NCI-H1092 treated with DMSO at 0.1 percent for 48 hours (cell line): Measurements from ENCODE around the gene EBF3.
"Not testable (repeated sequence)": the region's sequence is repeated elsewhere in the genome, so short reads cannot be mapped to it uniquely, and the experiment has no call there.

Experiments
- DNase-seq: peaks from one replicate; lab custom pipeline; 2025; lab: John Stamatoyannopoulos, UW

EBF3 gene

DNA sequence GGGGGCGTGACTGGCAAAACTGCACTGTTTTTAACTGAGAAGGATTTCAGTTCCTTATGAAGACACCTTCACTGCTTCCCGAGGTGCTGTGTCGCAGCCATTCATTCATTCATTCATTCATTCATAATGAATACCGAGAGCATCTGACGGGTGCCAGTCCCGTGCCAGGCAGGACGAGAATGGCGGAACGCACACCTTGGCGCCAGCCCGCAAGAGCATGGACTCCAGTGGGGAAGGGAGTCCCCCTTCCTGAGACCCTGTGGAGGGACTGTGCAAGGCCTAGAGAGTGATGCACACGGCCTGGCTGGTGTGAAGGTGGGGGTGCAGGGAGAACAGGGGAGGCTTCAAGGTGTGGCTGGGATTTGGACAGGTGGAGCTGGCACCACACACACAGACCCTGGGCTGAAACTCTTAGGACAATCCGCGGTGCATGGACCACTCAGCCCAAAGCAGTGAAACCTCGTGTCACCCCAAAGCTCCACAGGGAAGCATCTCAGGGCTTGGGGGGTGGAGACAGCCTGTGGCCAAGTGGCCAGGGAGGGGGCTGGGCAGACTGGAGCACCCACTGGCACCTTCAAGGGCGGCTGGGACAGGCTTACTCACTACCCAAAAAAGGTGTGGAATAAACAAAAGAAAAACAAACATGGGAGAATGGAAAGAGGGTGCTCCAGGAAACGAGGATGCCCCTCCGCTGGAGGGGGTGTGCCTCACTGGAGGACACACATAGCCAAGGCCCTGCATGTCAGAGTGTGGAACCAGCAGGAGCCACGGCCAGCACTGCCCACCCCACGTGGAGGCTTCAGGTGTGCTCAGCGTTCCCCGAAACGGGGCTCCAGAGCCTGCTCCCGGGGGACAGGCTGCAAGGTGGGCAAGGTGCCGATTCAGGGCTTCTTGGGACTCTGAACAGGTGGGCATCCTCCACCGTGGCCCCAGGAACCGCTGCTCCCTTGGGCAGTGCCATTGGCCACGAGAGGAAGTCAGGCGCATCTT is 37.7 kb downstream of the EBF3 start:
- DNase-seq = no peak

DNA sequence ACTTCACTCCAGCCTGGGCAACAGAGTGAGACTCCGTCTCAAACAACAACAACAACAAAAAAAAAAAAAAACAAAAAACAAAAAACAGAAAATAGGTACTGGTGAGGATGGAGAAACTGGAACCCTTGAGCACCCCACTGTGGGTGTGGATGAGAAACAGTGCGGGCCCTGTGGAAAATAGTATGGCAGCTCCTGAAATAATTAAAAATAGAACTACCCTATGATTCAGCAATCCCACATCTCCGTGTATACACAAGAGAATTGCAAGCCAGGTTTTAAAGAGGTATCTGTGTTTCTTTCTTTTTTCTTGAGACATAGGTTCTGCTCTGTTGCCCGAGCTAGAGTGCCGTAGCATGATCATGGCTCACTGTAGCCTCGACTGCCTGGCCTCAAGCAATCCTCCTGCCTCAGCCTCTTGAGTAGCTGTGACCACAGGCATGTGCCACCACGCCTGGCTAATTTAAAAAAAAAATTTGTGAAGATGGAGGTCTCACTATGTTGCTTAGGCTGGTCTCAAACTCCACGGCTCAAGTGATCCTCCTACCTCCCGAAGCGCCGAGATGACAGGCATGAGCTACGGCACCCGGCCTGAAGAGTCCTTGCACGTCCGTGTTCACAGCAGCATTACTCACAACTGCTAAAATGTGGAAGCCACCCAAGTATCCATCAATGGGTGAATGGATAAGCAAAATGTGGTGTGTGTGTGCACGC is 39.5 kb downstream of the EBF3 start:
- no peak for DNase-seq

DNA sequence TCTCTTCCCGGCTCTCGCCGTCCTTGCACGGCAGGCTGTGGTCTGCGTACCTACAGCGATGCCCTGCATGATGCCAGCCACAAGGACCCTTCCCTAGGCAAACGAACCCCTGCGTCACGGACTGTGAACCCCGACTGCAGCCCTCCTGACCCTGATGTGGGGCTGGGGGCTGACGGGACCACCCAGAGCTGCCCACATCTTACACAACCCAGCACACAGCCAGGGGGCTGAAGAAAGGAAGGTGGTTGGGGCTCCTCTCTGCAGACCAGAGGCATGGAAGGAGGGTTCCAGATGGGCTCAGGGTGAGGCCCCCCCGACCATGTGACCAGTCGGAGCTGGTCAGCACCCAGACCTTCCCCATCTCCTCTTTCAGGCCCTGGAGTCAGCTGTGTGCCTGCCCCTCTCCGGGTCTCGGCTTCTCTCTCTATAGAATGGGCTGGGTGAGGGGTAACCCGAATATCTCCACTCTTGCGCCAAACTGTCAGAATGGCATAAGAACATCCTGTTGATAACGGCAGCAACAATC is 41.4 kb downstream of the EBF3 start:
- DNase-seq = no peak

DNA sequence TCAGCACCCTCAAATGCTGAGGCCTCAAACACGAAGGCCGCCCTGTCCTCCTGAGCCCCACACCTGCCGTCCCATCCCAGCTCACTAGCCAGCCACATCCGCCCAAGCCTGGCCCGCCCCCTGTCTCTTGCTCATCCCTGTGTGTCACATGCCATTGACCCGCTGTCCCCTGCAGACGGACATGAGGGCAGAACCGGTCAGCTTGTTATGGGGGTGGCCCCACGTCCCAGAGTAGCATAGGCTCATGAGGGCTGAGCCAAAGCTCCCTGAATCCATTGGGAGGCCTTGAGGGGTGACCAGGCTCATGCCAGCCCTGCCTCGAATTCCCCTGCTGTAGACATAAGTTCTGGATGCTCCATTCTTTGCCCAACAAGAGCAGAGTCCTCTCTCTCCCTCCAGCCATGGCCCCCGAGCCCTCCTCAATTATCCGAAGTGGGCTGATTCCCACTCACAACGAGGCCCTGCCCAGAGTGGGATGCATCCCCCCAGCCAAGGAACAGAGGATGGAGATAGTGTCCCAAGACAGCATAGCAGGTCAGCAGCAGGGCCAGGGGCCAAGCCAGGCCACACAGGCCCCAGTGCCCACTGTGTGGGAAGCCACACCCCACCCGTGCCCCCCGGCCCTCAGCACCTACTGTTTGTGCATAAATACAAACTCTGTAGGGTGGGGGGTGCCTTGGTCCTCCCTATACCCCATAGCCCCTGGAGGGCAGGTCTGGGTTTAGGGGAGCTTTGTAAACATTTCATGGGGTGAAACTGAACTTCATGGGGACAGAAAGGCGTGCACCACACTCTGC is 42.1 kb downstream of the EBF3 start:
- no peak for DNase-seq

DNA sequence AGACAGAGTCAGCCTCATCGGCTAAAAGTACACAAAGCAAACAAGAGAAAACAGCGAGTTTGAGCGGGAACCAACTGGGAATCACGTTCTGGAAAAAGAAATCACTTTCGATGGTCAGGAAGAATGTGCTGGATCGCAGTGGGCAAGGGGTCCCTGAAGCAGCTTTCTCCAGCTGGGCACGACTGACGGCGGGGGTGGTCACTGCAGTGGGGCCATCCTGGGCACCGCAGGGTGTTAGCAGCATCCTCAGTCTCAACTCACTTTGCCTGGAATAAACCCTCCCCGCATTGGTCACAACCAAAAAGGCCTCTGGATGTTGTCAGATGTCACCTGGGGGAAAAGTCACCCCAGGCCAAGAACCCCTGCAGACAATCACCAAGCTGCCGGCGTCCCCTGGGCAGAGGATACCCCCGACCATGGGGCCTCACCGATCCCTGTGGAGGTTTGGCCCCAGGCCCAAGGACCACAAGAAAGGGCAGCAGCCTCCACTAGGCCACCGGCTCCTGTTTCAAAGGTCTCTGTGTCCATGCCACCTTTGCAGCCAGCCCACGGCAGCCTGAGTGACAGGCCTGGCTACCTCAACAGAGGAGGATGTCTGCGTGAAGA is 42.9 kb downstream of the EBF3 start:
- no peak for DNase-seq

DNA sequence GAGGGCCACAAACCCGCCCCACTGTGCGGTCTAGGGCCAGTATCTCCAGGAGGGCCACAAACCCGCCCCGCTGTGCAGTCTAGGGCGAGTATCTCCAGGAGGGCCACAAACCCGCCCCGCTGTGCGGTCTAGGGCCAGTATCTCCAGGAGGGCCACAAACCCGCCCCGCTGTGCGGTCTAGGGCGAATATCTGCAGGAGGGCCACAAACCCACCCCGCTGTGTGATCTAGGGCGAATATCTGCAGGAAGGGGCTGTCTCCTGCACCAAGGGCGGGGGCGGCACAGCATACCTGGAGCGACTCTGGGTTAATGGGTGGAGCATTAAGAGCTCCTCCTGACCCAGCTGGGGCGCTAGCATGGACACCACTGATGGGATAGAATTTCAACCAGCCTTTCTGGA is 43.9 kb downstream of the EBF3 start:
- DNase-seq = not testable (repeated sequence)

DNA sequence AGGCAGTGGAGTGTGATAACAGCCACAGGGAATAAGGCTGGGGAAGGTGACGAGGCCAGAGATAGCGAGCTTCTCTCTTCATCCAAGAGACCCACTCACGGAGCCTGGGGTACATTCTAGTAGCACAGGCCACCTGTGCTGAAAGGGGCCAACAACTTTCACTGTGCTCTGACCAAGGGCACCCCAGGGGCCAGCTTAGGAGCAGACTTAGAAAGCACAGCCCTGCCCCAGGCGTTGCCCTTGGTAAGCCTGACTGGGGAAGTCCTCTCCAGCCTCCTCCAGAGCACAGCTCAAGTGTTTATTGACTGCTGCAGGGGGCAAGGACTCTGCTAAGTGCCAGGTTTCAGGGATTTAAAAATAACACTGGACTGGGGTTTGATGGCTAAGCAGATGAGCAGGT is 44.7 kb downstream of the EBF3 start:
- no peak for DNase-seq

DNA sequence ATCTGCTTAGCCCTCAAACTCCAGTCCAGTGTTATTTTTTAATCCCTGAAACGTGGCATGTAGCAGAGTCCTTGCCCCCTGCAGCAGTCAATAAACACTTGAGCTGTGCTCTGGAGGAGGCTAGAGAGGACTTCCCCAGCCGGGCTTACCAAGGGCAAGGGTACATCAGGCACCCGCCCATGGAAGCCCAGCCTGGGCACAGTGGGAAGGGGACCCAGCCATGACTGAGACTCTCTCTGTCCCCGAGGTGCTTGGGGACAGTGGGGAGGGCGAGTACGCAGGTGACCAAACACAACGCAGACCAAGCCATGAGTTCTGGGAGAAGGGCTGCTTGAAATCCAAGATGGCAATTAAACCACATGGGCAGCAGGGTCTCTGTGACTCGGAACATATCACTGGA is 45.2 kb downstream of the EBF3 start:
- no peak for DNase-seq

DNA sequence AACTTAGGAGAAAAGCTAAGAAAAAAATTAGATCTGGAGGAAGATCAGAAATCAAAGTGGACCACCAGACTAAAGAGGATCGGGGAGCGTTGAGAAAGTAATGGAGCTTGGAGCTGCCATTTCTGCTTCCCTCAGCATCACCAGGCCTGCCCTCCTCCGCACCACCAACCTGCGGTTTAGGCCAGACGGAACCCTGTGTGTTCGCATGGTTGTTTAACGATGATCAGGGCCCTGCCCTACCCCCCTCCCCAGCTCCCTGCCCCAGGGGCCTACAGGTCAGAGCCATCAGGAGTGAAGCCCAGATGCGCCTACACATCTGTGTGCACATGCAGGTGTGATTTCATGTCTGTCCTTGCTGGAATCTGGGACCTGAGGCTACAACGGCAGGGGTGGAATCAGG is 45.7 kb downstream of the EBF3 start:
- no peak for DNase-seq

DNA sequence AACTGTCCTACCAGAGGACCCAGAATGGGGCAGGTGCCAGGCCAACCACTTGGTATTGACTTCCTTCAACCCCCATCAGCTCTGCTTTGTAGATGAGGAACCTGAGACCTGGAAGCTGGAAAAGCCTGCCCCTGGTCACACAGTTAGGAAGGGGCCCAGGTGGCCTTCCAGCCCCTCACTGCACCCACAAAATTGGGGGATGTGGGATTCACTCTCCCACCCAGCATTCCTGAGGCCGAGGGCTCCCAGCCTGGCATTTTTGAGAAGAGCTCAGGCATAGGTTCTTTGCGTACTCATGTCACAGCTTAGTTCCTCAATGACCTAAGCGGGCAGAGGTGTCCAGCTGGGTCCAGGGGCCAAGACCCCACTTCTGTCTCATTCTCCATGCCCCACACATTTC is 46.1 kb downstream of the EBF3 start:
- DNase-seq = no peak

DNA sequence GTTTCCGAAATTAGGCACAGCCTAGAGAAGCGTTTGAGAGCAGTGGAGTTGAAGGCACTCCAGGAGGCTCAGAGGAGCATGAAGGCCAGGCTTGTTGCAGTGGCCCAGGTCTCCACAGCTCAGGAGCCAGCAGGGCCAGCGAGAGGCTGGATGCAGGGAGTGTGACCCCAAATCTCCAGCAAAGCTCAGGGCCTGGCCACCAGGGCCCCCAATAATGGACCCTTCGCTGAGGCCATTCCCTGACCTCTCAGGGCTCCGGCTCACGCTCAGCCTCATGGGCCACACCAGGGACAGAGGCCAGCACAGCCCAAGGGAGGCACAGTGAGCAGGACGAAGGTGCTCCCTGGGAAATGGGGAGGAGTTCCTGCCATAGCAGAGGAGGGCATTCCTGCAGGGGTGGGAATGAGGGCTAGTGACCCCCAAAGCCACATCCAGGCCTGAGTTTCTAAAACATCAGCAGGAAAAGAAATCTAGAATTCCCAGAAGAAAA is 47.5 kb downstream of the EBF3 start:
- no peak for DNase-seq

DNA sequence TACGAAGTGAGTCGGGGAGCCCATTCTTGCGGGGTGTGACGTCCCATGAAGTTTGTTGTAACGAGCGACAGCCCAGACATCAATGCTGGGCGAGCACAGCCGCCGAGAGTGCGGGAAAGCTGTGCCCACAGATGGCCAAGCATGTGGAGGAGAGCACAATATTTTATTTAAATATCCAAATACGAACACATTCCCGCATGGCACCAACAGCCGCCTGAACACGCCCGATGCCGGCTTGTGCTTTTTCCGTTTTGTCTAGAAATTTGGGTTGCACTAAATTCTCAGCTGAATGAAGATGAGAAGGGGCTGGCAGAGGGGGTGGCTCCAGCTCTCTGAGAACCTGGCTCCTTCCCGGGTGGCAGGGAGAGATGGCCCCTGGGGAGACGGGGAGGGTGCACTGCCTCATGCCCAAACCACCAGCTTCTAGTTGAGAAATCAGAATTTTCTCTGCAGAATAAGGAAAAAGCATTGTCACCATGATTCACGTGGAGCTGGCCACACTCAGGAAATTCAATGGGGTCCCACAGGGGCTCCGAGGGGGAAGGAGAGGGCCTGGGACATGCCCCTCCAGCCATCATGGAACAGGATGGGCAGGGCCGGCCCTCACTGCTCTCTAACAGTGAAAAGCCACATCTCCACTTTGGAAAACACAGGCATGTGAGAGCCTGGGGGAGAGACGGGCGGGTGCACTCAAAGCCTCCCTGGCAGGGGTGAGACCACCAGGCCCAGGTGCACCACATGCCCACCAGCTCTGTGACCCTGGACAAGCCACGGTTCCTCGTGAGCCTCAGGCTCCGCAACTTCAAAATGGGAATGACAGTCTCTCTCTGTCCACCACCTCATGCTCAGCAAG is 48.3 kb downstream of the EBF3 start:
- no peak for DNase-seq

DNA sequence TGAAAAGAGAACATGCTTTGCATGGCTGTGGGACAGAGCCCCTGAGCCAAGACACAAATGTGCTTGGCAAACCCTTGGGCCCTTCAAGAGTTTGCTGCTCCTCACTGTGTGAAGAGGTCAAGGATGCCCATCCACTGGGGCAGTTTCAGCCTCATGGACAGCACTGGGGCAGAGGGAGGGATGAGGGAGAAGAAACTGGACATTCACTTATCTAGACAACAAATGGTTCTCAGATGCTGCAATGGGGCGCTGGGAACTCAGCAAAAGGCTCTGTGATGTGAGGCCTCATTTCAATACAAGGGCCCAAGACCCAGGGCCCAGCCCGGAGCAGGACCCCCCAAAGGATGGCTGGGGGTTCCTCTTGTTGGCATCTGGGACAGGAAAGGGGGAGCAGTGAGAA is 49.1 kb downstream of the EBF3 start:
- DNase-seq = no peak

DNA sequence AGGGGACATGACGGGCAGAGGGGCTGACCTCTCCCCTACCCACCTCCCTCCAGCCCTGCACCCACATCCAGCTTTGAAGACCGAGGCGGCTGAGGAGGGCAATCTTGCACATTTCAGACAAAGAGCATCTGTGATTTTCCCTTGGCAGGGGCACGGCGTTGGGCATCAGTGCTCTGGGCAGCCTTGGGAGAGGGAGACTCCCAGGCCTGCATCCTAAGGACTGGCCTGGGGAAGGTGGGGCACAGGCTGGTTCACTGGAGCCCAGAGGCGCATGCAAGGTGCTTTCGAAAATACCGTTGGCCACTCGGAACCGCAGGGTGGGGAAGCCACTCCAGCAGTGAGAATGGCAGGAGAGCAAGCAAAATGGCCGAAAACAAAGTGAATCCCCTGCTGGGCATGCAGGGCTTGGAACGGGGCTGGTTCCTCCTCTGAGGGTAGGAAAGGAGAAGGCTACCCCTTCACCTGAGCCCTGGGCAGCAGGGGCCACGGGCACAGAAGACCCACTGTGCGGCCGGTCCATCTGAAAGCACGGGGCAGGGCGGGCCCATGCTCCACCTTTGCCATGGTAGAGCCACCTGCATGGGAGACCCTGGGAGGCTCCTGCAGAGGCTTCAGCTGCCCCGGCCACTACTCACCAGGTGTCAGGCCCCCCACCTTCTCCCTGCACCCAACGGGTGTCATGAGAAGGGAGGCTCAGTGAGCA is 49.8 kb downstream of the EBF3 start:
- DNase-seq = no peak

DNA sequence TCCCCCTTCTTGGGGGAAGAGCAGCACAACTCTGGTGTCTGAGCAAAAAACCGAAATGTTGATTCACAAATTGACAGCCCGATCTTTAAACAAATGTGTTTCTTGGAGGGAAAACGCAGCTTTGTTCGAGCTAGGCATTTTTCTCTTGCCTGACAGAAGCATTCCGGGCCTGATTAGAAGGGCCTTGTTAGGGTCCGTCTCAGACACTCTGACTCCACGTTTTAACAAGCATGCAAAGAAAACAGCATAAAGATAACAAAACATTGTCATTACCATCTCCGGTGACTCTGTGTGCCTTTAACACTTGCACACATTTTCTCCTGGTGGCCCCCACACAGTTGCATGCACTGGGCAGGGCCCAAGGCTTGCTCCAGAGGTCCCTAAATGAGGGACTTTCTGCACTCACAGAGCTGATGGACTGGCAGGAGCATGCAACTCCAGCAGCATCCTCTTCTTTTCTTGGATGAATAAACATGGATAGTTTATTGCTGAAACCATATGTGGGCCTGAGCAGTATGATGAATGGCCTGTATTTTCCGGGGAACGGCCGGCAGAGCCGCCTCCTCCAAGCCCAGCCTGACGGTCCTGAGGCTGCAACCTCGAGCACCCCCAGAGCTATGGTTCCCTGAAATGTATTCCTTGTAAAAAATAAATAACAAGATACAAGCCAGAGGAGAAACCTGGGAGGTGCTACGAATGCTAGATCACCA is 50.9 kb downstream of the EBF3 start:
- DNase-seq = no peak

DNA sequence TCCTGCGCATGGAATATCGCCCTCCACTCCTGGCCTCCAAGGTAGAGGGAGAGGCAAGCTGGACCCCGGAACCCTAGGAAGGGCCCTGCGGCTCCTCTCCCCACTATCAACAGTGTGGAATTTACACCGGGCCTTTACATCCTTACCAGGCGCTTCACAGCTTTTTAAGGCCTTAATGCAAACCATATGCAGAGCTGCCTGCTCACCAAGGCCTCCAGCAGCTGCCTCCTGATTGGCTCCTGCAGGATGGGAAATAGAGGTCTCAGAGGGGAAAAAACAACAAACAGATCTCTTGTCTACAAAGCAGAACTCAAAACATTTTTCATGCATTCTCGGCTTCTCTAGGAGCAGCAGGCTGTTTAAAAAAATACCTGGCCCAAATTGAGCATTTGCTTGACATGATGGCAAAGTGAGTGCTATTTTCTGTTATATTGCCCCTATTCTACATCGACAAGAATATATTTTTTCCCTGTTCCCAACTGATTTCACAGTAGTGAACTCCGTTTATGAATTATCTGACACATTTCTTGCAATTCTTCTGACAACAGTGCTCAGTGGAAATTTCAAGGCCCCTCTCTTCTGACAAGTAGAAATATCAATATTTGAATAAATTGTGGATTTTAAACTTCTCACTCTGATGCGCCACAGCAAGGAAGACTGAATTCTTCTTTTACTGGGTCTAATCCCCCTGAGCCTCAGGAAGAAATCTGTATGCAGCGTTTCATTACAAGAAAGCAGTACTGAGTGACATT is 51.7 kb downstream of the EBF3 start:
- no peak for DNase-seq

DNA sequence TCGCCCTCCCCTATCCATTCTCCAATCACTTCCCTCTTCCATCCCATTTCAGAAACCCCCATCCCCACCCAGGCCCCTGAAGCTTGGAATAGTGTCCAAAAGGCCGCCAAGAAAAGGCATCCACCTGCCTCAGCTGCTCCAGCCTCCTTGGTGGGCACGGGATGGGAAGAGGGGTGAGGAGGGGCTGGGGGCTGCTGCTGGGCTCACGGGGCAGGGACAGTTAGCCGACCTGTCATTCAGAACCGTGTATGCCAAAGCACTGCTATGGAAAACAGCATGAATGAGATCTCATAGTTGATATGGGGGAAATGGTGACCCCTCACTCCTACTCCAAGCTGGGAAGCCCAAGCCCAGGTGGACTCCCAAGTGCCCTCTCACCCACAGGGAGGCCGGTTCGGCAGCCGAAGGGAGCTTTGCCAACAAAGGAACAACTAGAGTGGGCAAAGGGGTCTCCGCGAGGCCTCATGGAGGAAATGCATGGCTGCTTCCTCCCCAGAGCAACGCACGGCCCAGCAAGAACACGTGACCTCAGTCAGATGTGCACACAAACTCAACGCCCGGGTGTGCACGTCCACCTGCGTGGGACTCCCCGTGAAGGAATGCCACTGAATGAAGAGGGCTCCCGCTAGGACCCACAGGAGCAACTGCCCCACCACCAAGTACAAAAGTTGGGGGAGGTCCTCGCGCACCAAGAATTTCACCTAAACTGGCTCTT is 52.5 kb downstream of the EBF3 start:
- DNase-seq = no peak

DNA sequence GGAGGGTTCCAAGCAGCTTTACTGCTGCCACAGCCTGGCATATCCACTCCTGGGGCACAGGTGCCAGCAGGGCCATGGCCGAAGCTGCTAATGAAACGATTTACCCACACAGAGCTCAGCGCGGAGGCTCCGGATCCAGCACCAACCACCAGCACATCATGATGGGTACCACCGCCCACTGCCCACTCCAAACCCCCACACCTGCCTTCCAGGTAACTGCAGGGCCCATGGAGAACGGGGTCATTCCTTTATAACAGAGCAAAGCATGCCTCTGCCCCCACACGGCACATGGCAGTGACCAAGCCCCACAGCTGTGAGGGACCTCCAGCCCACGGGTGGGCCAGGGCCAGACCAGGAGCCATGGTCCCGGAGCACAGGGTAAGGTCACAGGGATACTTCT is 53.2 kb downstream of the EBF3 start:
- no peak for DNase-seq
